NCI-H524 treated with DMSO at 0.1 percent for 48 hours (cell line): Measurements from ENCODE around the gene AKAP6.

Experiments used
- DNase-seq: peaks from one replicate; lab custom pipeline; 2025; lab: John Stamatoyannopoulos, UW

AKAP6 gene

DNA sequence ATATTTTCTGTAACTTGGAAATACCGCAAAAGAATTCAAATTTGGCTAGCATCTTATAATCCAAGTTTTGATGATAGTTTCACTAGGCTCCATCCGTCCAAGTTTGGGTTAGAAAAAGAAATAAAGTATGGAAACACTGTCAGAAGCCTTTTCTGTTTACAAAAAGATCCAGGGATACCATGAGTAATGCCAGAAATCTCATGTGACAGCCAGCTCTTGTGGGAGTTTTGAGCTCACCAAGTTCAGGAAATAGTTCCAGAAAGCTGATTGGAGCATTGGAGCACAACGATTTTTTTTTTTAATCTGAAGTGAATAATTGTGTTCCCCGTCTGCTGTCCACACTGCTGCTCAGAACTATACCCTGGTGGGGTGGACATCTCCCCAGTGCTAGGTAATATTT is 379.9 kb downstream of the AKAP6 start:
- DNase-seq, result no peak

DNA sequence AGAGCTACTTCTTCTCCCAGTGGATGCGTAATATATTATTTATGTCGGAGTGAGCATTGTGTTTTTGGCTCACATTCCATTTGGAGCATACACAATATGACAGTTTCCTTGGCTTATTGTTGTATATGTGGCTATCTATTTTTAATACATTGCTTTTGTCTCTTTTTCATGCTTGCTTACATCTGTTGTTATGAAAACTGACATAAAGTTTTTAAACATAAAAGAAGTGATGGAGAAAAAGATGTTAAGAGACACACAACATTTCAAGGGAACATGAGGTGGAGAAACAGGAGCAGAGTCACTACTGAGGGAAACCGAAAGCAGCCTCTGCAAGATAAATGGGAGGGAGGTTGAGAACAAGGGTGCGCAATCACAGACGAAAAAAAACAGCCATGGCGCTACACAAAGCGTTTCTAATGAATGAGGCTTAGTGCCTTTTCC is 381.2 kb downstream of the AKAP6 start:
- no peak for DNase-seq

DNA sequence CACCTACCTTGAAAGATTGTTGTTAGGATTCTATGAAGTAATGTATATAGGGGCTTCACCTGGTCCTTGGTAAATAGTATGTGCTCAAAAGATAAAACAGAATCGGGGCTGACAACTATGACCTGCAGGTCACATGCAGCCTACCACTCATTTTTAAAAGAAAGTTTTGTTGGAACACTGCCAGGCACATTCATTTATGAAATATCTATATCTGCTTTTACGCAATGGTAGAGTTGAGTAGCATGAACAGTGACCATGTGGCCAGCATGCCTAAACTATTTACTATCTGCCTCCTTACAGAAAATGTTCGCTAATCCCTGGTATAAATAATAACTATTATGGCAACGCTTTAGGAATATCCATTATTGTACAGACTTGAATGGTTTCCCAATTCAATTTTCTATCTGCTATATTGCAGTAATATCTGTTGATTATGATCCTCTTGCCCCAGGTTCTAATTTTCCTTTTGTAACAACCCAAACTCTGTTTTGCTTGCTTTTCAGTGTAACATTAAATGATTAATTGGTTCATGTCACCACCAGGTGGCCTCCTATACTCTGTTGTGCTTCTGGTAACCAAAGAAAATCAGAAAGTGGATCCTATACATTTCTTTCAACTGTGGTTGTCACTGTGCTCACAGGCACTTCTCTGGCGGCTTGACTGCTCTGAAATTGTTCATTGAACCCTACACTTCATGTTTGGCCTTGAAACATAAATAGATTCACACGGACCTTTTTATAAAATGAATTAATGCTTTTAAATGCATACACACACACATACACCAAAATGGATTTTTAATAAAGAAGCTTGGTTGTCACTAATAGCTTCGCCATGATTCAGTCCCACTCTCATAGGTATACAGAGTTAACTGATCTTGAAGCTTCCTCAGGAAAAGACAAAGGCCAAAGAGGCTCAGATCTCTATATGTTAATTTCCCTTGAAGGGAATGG is 381.9 kb downstream of the AKAP6 start:
- DNase-seq, result peak; percentile 23

DNA sequence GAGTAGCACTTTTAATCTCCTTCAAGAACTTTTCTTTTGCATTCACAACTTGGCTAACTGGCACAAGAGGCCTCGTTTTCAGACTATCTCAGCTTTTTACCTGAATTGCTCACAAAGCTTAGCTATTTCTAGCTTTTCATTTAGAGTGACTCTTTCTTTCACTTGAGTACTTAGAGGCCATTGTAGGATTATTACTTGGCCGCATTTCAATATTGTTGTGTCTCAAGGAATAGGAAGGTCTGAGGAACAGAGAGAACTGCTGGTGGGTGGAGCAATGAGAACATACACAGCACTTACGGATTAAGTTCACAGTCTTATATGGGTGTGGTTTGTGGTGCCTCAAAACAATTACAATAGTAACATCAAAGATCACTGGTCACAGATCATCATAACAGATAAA is 384.8 kb downstream of the AKAP6 start:
- DNase-seq, result no peak

DNA sequence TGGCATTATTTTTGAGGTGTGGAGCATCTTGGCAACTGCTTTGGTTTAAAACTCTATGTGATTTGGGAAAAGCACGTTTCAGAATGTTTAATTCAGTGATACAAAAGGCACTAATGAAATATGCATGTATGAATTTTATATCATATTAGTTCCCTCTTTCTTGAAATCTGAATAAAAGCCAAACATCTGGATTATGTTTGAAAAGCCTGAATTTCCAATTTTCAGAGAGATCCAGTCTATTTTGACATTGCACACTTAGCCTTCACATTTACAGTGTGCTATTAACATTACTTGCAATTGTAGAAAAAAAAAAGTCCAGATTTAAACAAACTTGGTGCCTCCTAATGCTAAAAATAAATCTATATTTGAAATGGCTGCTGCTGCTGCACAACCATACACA is 390.5 kb downstream of the AKAP6 start:
- no peak for DNase-seq

DNA sequence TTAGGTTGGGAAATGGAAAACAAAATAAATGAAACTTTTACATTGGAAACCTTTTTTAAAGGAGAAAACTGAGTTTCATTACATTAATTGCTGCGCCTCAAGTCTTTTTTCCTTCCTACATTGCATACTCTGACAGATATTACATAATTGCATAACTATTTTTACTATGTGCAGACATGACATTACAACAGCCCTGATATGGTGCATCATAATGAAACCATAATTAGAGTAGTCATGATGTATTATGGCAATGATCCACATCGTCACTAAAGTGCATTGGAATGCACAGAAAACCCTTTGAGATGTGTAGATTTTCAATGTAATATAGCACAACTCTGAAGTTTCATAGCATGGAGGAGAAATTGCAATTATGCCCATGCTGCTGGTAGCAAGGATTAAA is 391.8 kb downstream of the AKAP6 start:
- DNase-seq, result no peak

DNA sequence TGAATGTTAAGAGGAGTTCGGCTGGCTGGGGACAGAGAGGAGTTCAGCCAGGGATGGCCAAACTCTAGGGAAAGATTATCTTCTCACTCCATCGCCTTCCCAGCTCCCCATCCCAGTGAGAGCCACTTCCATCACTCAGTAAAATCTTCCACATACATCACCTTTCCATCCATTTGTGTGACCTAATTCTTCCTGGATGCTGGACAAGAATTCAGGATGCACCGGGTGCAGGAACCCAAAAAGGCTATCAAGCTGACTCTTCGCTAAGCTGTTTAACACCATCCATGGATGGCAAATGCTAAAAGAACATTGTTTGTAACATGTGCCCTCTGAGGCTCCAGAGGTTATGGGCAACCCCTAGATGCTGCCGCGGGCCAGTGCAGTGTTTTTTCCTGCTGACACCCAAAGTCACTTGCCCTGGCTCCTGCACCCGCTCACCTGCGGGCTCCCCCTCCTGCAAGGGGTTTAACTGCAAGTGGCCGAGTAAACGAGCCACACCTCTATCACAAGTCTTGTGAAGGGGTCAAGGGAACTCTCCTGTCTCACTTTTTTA is 393.6 kb downstream of the AKAP6 start:
- no peak for DNase-seq

DNA sequence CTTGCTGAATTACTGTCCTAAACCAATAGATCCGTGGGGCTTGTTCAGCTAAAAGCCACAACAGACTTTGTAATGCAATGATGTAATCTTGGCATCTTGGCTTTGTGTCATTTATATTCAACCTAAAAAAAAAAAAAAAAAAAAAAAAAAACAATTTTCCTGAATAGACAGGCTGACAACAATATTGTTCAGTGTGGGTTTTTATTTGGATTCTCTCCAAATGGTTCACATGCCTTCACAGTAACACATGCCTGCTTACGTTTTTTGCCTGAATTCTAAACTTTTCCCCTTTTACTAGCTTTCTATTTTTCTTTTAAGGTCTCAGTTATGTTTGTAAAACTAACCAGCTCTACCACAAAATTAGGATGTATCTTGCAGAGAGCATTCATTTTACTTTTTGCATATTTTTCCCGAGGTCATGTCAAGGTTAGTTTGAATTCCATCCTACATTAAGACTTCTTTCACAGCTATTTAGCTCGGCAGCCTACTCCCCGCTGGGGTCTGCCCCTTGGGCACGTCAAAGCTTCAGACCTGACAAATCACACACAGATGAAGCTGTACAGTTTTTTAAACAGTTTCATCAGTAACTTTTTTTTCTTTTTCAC is 395.9 kb downstream of the AKAP6 start:
- no peak for DNase-seq

DNA sequence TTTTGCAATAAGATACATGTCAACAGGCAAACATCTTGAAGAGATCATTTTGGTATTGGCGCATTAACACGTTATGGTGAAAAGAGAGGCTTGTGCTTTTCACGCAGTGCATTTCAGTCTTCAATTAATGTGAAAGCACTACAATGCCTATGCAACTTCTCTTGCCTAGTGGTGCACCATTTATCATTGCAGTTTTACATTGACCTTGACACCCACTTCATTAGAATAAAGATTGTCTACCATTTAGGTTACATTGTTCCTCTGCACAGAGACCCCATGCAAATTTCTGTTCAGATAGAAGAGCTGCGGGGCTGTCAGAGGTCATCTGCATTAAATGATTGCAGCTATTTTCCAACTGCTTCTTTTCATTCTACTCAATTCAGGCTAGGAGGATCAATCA is 397.4 kb downstream of the AKAP6 start:
- no peak for DNase-seq

DNA sequence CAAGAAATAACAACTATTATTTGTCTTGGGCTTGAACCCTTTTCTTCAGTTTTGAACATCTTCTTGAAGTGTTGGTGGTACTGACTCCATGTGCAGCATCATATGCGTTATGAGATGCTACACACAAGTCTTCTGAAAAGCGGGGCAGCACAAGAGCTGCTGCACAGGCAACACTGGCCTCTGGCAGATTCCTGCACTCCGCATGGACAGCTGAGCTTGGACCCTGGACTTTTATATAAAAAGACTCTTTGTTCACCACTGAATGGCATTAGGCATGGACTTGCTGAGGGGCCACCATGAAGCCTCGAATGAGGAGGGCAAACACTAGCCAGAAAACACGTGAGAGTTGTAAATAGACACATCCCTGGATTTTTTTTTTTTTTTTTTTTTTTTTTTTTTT is 398.7 kb downstream of the AKAP6 start:
- no peak for DNase-seq

DNA sequence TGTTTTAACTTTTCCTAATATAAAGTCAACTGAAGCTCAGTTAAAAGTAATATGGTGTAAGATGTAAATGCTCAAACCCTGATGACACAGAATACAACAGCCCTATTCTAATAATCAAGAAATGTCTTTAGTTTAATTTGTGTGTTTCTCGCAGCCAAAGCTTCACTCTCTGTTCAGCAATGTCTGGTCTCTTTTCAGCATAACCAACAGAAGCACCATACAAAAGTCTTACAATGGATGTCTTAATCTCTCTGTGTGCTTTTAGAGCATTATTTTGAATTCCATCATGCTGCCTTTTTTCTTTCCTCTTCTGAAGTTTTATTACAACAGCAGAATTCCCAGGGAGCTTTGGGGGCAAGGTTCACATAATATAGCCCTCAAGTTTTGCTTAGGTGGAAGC is 399.4 kb downstream of the AKAP6 start:
- no peak for DNase-seq

DNA sequence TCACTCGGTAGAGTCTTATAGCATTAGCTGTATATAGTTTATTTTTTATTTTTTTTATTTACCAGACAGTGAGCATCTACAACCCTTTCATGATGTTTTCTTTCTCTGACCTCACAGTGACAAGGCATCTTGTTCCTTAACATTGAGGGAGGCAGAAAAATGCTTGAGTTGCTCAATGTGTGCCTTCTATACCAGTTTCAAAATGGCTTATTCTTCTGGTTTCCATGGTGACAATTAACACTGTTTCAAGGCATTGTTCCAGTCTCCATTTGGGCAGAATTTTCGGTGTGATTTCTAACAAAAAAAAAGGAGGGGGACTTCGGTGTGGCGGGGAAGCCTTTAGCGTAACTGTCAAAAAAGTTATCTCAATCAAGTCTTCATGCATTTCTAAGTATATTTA is 399.9 kb downstream of the AKAP6 start:
- no peak for DNase-seq

DNA sequence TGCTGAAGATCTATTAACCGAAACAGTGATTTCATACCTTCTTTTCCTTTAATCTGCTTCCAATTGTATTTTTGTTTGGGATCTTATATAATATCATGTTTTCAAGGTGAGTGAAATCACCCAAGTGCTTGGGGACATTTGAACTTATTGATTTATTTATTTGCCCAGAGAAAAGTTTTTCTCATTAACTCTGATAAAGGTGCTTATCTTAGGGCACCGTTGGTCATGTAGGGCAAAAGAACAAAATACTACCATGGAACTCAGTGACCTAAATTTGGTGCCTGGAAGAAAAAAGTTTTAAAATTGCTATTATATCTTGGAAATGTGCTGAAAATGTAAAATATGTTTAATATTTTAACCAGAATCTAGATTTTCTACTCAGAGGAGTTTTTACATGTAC is 402.2 kb downstream of the AKAP6 start:
- DNase-seq, result no peak

DNA sequence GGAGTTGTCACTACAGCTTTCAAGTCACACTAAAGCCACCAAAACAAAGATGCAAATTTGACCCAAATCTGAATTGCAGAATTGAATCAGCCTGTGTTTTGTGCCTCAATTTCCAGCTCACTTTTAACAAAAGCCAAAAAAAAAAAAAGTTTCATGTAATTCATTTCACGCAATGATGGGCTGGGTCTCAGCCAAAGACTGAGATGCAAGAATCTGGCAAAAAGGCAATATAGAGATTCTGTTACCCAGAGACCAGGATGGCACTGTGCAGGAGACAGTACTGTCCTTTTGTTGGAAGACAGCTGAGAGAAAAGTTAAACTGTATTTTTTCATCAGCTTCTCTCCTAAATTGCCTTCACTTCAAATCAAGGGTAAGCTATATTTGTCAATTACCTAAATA is 403.9 kb downstream of the AKAP6 start:
- DNase-seq, result no peak

DNA sequence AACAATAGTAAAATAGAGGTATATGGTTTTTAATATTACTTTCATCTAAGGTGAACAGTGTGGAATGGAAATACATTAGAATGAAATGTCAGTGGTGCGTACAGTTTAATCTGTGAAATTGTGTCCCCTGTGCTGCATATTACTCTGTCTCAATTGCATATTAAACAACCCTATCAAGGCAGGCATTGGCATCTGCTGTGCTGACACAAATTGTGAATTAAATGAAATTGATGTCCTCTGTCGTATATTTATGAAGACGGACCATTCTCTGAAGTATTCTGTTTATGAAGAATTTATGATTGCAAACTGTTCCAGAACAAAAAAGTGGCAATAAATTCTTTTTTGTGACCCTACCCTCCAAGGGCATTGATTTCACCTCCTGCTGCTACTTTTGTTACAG is 405.2 kb downstream of the AKAP6 start:
- DNase-seq, result no peak

DNA sequence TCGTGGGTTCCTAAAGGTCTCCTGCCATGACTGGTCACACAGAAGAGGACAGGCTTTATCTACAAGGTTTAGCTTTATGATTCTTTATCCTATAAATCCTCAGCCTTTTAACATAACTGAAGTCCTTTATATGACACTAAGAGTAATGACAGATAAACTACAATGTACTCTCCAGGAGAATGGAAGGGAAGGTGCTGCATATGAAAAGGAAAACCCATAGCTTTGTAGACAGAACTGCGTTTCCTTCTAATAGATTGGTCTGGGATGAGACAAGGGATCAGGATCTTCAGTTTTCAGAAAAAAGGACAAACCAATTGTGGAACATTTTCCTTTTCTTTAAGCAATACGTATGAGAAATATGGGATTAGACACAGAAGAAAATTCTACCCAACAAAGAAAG is 408.5 kb downstream of the AKAP6 start:
- DNase-seq, result no peak

DNA sequence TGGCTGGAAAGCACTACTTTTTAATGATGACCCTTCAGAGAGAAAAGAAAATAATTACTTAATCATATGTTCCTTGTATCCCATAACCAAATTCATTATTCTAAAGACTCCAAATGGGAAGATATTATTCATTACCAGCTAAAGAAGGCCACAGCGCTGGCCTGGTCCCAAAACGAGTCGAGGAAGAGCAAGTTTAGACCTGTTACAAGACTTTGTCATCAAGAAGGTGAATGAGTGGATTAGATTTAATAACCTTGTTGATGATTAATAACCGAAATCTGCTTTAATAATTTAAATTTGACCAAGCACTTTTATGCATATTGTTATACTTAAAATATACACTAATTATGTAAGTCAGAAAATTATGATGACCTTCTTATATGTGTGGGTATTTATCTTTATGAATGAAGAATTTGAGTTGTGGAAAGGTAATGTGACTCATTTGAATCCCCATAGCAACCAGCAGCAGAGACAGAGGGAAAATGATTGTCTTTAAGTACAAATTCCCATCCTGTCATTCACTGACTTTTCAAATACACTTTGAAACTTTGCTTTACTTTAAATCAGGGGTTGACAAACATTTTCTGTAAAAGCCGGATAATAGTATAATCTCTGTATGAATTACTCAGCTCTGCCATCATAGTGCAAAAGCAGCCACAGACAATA is 409.2 kb downstream of the AKAP6 start:
- DNase-seq, result peak; percentile 58

DNA sequence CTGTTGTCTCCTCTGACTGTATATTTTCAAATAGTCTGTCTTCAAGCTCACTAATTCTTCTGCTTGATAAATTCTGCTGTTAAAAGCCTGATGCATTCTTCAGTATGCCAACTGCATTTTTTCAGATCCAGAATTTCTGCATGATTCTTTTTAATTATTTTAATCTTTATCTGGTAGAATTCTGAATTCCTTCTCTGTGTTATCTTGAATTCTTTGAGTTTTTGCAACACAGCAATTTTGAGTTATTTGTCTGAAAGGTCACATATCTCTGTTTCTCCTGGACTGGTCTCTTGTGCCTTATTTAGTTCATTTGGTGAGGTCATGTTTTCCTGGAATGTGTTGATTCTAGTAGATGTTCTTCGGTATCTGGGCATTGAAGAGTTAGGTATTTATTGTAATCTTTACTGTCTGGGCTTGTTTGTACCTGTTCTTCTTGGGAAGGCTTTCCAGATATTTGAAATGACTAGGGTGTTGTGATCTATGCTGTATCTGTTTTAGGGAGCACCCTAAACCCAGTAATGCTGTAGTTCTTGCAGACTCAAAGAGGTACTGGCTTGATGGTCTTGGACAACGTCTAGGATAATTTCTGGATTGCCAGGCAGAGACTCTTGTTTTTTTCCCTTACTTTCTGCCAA is 415.8 kb downstream of the AKAP6 start:
- no peak for DNase-seq

DNA sequence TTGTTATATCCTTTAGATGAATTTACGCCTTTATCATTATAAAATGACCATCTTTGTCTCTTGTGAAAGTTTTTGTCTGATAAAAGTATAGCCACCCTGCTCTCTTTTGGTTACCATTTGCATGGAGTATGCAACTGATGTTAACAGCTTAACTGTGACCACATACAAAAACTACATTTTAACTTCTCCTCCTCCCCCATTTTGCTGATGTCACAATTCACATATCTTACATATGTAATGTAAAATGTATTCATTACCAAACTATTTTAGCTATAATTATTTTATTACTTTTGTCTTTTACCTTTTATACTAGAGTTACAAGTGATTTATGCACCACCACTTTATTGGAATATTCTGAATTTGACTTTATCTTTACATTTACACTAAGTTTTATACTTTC is 425.1 kb downstream of the AKAP6 start:
- DNase-seq, result no peak

DNA sequence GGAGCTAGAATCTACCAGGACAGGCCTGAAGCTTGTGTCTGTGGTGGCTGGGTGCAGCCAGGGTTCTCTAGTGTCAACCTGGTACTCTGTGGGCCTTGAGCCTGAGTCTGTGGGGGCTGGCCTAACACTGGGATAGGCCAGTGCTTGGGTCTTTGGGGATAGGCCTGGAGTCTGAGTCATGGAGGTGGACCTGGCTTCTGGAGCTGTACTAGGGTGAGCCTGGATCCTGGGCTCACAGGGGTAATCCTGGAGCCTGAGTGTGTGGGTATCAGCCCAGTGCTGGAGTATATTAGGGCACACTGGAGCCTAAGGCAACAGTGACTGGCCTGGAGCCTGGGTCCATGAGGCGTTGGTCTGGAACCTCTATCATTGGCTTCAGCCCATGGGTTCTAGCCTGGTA is 427.1 kb downstream of the AKAP6 start:
- DNase-seq, result no peak

DNA sequence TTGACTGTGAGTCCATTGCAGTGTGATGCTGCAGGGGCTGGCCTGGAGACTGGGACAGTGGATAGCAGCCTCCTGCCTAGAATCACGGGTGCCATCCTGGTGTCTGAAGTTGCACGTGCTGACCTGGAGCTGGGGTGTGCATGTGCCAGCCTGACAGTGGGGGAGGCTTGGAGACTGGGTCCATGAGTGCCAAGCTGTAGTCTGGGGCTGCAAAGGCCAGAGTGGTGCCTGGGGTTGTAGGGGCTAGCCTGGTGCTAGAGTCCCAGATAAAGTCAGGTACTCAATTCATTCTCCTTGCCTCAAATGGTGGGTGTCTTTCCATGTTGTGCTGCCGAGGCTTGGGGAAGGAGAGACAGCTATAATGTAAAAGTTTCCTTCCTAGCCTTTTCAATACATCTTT is 427.7 kb downstream of the AKAP6 start:
- DNase-seq, result no peak

DNA sequence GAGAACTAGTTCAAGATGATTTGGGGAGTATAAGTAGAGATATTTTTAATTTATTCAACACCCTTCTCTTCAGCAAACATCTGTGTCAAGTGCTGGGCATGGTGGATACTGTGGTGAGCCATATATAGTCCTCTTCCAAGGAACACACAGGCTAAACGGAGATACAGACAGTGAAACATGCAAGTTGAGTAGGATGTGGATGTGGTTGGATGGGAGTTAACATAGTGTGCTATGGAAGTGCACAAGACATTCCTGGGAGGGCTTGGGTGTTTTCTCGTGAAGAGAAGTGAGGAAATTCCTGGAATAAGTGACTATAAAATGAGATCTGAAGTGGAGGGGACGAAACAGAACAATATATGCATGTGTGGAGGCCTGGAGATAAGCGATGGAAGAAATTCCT is 428.5 kb downstream of the AKAP6 start:
- no peak for DNase-seq
